H9 (cell line): ENCODE results near the gene ME3. TPM values are rescaled to one million over a fixed set of nuclear protein-coding genes. Genes with fewer than 3 reads are reported as not detected.

Experiments
- DNase-seq: peaks from one replicate; pipeline ENCODE4 v3.0.0-alpha.2; 2017
- H2AFZ ChIP-seq: one replicate; pipeline ENCODE4 v1.6.1; 2013; ENCODE audit warnings: mild to moderate bottlenecking, low read length, control low read depth, moderate library complexity
- H2AK5ac ChIP-seq: 2 replicates; pipeline ENCODE4 v1.6.1; 2013; ENCODE audit warnings: low read length, control low read depth, mixed read lengths; ENCODE audit not compliant: insufficient read length
- H2BK120ac ChIP-seq: one replicate; pipeline ENCODE4 v1.6.1; 2013; ENCODE audit warnings: low read depth, mild to moderate bottlenecking, low read length, control low read depth, inconsistent platforms; ENCODE audit not compliant: poor library complexity, severe bottlenecking
- H2BK12ac ChIP-seq: 2 replicates; pipeline ENCODE4 v1.6.1; 2013; ENCODE audit warnings: low read length, control low read depth, mixed read lengths, low read depth; ENCODE audit not compliant: insufficient read length
- H2BK15ac ChIP-seq: 2 replicates; pipeline ENCODE4 v1.6.1; 2013; ENCODE audit warnings: low read depth, low read length, control low read depth
- H2BK20ac ChIP-seq: one replicate; pipeline ENCODE4 v1.6.1; 2013; ENCODE audit warnings: low read depth, mild to moderate bottlenecking, low read length, control low read depth, inconsistent platforms; ENCODE audit not compliant: poor library complexity, severe bottlenecking
- H2BK5ac ChIP-seq: 2 replicates; pipeline ENCODE4 v1.6.1; 2013; ENCODE audit warnings: low read length, control low read depth, mixed read lengths; ENCODE audit not compliant: insufficient read length
- H3K14ac ChIP-seq: 2 replicates; pipeline ENCODE4 v1.6.1; 2013; ENCODE audit warnings: low read length, control low read depth; ENCODE audit not compliant: insufficient read depth
- H3K18ac ChIP-seq: 2 replicates; pipeline ENCODE4 v1.6.1; 2013; ENCODE audit warnings: low read depth, mild to moderate bottlenecking, mixed read lengths, low read length, control low read depth; ENCODE audit not compliant: insufficient read length
- H3K23ac ChIP-seq: 2 replicates; pipeline ENCODE4 v1.6.1; 2013; ENCODE audit warnings: low read length, control low read depth, mixed read lengths, low read depth; ENCODE audit not compliant: insufficient read length
- H3K23me2 ChIP-seq: 2 replicates; pipeline ENCODE4 v1.6.1; 2013; ENCODE audit warnings: low read depth, mild to moderate bottlenecking, mixed read lengths, low read length, control low read depth; ENCODE audit not compliant: insufficient read length, poor library complexity, severe bottlenecking
- H3K27ac ChIP-seq: 2 replicates; pipeline ENCODE4 v1.5.1; 2013; ENCODE audit warnings: low read length, control low read depth, mixed read lengths, low read depth; ENCODE audit not compliant: insufficient read length
- H3K27me3 ChIP-seq: 2 replicates; pipeline ENCODE4 v1.6.1; 2013; ENCODE audit warnings: low read length, control low read depth, inconsistent platforms; ENCODE audit not compliant: insufficient read depth
- H3K4ac ChIP-seq: 2 replicates; pipeline ENCODE4 v1.6.1; 2013; ENCODE audit warnings: low read depth, mild to moderate bottlenecking, control low read depth, inconsistent platforms, low read length, moderate library complexity
- H3K4me1 ChIP-seq: 2 replicates; pipeline ENCODE4 v1.6.1; 2013; ENCODE audit warnings: low read length, control low read depth, inconsistent platforms; ENCODE audit not compliant: insufficient read depth
- H3K4me2 ChIP-seq: 2 replicates; pipeline ENCODE4 v1.6.1; 2013; ENCODE audit warnings: low read length, control low read depth, mixed read lengths; ENCODE audit not compliant: insufficient read length, insufficient read depth
- H3K56ac ChIP-seq: 2 replicates; pipeline ENCODE4 v1.6.1; 2013; ENCODE audit warnings: low read depth, mild to moderate bottlenecking, mixed read lengths, low read length, control low read depth; ENCODE audit not compliant: insufficient read length
- H3K79me1 ChIP-seq: 2 replicates; pipeline ENCODE4 v1.6.1; 2013; ENCODE audit warnings: low read depth, mild to moderate bottlenecking, moderate library complexity, low read length, control low read depth, inconsistent platforms; ENCODE audit not compliant: insufficient read depth, poor library complexity, severe bottlenecking
- H3K79me2 ChIP-seq: 2 replicates; pipeline ENCODE4 v1.6.1; 2013; ENCODE audit warnings: low read length, control low read depth, inconsistent platforms; ENCODE audit not compliant: insufficient read depth
- H3K9ac ChIP-seq: 2 replicates; pipeline ENCODE4 v1.6.1; 2013; ENCODE audit warnings: low read length, control low read depth, mixed read lengths; ENCODE audit not compliant: insufficient read length; ENCODE audit errors: extremely low read depth
- H3K9me3 ChIP-seq: one replicate; pipeline ENCODE4 v1.6.1; 2013; ENCODE audit warnings: low read depth, low read length, inconsistent platforms; ENCODE audit not compliant: control insufficient read depth
- H3T11ph ChIP-seq: one replicate; pipeline ENCODE4 v1.6.1; 2013; ENCODE audit warnings: mild to moderate bottlenecking, low read length, control low read depth, inconsistent platforms
- H4K20me1 ChIP-seq: one replicate; pipeline ENCODE4 v1.6.1; 2013; ENCODE audit not compliant: control insufficient read depth, insufficient read length, insufficient read depth
- H4K5ac ChIP-seq: 2 replicates; pipeline ENCODE4 v1.6.1; 2013; ENCODE audit warnings: low read depth, mild to moderate bottlenecking, mixed read lengths, low read length, control low read depth; ENCODE audit not compliant: insufficient read length
- H4K8ac ChIP-seq: replicated peaks from 2 replicates; pipeline ENCODE4 v1.6.1; 2013; ENCODE audit warnings: low read length, control low read depth, mixed read lengths, low read depth; ENCODE audit not compliant: insufficient read length
- H4K91ac ChIP-seq: 2 replicates; pipeline ENCODE4 v1.6.1; 2013; ENCODE audit warnings: low read depth, mild to moderate bottlenecking, moderate library complexity, mixed read lengths, low read length, control low read depth; ENCODE audit not compliant: insufficient read length
- H3K27ac Mint-ChIP-seq, 3 experiments: 2 replicates in 2 of 3; 3 replicates in 1 of 3; pipeline ENCODE4 v1.8.0; 2020 to 2021; ENCODE audit warnings: mixed read lengths in 3 of 3, mild to moderate bottlenecking in 1 of 3, moderate library complexity in 1 of 3
- H3K27me3 Mint-ChIP-seq: 2 replicates; pipeline ENCODE4 v1.8.0; 2021; ENCODE audit warnings: low read depth, mild to moderate bottlenecking, moderate library complexity, mixed read lengths
- H3K36me3 Mint-ChIP-seq, 3 experiments: 2 replicates in 2 of 3; 3 replicates in 1 of 3; pipeline ENCODE4 v1.8.0; 2020 to 2021; ENCODE audit warnings: low read depth in 3 of 3, mixed read lengths in 3 of 3; ENCODE audit not compliant: insufficient read depth in 1 of 3
- H3K4me1 Mint-ChIP-seq, 2 experiments: 2 replicates each; pipeline ENCODE4 v1.8.0; 2020; ENCODE audit warnings: mixed read lengths in 2 of 2
- H3K4me3 Mint-ChIP-seq, 2 experiments: 2 replicates in 1 of 2; 3 replicates in 1 of 2; pipeline ENCODE4 v1.8.0; 2020 to 2021; ENCODE audit warnings: mild to moderate bottlenecking in 2 of 2, mixed read lengths in 2 of 2, moderate library complexity in 1 of 2
- H3K9me3 Mint-ChIP-seq, 2 experiments: 2 replicates in 1 of 2; 3 replicates in 1 of 2; pipeline ENCODE4 v1.8.0; 2020; ENCODE audit warnings: mild to moderate bottlenecking in 2 of 2, mixed read lengths in 2 of 2, moderate library complexity in 1 of 2
- CTCF ChIP-seq: fragments of 200-600 bp; sonication (generic); conservative IDR thresholded peaks from 3 replicates; pipeline ENCODE4 v1.8.0; 2021; ENCODE audit warnings: antibody characterized with exemption, mild to moderate bottlenecking
- WGBS: extraction: QIAGEN DNeasy Blood & Tissue Kit; methylation state at CpG from one replicate; pipeline ENCODE4 v1.1.7; 2013; ENCODE audit warnings: missing lambda C conversion rate, low lambda C conversion rate, mixed read lengths; ENCODE audit not compliant: insufficient read length; ENCODE audit errors: extremely low coverage; 5-methylcytosine and 5-hydroxymethylcytosine counted together
- total RNA-seq: library from RNA; stranded (reverse); gene quantifications from 2 replicates; pipeline ENCODE4 v1.2.1, GENCODE V29; 2021

ME3 gene
- total RNA-seq, 1 experiment from 2014 or later = 2.8 TPM

- Histone ChIP-seq H2BK20ac (no peak overlapping the region), H4K91ac (no peak overlapping the region), H3K23ac (no peak overlapping the region), H3K56ac (no peak overlapping the region), H3K14ac (no peak overlapping the region), H3K9me3 (no peaks in the 10 kb centered on the region), H2BK15ac (no peak overlapping the region), H3K9ac (no peak overlapping the region), H2BK5ac (no peak overlapping the region), H4K8ac (no peak overlapping the region), H2AK5ac (no peak overlapping the region), H3K27ac (no peak overlapping the region), H3K4me2 (no peak overlapping the region), H3K27me3 (peaks cover 3% of the 10 kb centered on the region; the same call in 1 of the 2 replicates), H3K79me2 (no peaks in the 10 kb centered on the region), H3K4me1 (peaks cover 5% of the 10 kb centered on the region; the same call in 1 of the 2 replicates), H3T11ph (no peak overlapping the region), H2BK120ac (no peak overlapping the region), H3K18ac (no peak overlapping the region), H3K4ac (no peak overlapping the region), H4K5ac (no peak overlapping the region), H3K79me1 (no peaks in the 10 kb centered on the region), H4K20me1 (no peaks in the 10 kb centered on the region), H3K23me2 (peaks cover 11% of the 10 kb centered on the region), H2AFZ (no peak overlapping the region), H2BK12ac (no peak overlapping the region)
- TF ChIP-seq CTCF = no peak
- peaks cover 29% of the 10 kb centered on the region for H3K27me3 Mint-ChIP-seq
- H3K9me3 Mint-ChIP-seq = no peaks in the 10 kb centered on the region
- no CpG with 5 or more reads among the region's 1 CpG for WGBS
- no peak overlapping the region for H3K4me3 Mint-ChIP-seq
- 0 out of 7 replicates have a peak overlapping the region, but pooled peaks of 1 of the 3 experiments have one; percentile 27 for H3K27ac Mint-ChIP-seq
- no peak for DNase-seq
- peaks cover 42 to 52% of the 10 kb centered on the region in 2 experiments for H3K4me1 Mint-ChIP-seq
- H3K36me3 Mint-ChIP-seq = no peaks in the 10 kb centered on the region; a peak in 1 of 7 replicates
These were observed 3.6 kb upstream of the ME3 start for GRCh38 chr11:86676010-86676409.
